ENCODE measurements around the gene KHDRBS2.

The KHDRBS2 gene

DNA sequence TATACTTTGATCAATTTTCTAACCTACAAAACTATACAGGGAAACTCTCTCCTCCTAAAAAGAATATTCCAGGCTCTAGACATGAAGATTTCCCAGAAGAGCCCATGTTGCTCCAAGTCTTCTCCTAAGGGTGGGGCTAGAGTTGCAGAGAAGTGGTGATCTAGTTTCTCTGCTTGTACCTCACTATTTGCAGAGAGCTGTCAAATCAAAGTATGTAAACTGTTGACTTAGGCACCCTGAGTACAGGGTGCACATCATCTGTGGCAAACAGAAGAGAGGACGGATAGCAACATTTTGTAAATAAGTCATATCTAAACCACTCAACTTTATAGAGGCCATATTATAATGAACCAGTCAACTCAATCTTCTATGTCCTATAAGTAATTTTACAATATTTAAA is 250.1 kb downstream of the KHDRBS2 start:
- no peak for DNase-seq (ENCODE audit: low spot score)

DNA sequence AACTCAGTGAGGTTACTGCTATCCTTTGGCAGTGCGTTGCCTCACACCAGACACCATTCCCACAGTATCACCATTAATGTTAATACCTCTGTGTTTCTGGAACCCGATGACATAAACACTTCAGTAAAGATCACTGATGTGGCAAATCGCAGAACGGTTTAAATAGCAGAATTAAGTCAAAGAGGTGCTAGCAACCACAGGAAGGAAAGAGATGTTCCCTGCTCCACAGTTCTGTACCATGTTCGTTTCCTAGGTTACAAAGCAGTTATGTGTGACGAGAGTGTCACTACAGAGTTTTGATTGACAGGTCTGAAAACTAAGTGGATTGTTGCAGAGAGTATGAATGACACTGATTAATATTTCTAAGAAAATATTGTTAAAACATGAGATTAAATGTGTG is 272.3 kb downstream of the KHDRBS2 start:
- no peak for DNase-seq (ENCODE audit: low spot score)

DNA sequence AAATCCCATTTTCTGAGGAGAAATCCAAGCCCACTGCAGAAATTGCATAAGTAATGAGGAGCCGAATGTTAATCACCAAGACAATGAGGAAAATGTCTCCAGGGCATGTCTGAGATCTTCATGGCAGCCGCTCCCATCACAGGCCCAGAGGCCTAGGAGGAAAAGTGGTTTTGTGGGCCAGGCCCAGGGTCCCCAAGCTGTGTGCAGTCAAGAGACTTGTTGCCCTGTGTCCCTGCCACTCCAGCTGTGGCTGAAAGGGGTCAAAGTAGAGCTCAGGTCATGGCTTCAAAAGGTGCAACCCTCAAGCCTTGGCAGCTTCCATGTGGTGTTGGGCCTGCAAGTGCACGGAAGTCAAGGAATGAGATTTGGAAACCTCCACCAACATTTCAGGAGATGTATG is 276.6 kb downstream of the KHDRBS2 start:
- DNase-seq (ENCODE audit: low spot score), result no peak

DNA sequence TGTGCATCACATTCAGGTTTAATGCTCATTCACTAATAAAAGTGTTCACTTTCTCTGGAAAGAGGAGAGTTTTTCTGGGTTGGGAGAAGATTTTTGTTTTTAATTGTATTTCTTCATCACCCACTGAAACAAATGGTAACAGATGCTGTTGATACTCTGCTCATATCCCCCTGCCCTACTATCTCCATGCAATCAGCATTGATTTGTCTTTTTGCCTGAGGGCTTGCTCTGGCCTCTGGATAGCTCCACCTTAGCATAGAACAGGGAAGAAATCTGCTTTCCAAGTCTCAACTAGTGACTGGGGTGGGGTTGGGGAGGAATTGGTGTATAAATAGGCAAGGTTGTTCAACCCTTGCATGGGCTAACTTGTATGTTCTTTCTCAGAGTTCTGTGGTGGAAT is 296.4 kb downstream of the KHDRBS2 start:
- no peak for DNase-seq (ENCODE audit: low spot score)

DNA sequence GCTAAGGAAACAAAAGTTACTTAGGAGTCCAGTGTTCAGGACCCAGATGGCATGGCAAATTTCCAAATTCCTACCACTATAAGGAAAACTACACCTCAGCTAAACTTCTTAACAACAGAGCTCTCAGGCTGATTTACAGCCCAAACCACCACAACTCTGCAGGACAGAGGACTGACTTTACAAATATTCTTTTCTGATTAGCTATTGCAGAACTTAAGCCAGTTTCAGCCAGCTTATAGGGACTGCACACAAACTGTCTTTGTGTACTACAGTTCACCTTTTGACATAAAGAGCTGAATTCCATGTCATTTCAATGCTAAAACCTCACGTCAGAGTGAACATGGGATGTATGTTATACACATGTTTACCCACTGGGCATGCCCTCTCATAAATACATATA is 305.4 kb downstream of the KHDRBS2 start:
- no peak for DNase-seq (ENCODE audit: low spot score)

DNA sequence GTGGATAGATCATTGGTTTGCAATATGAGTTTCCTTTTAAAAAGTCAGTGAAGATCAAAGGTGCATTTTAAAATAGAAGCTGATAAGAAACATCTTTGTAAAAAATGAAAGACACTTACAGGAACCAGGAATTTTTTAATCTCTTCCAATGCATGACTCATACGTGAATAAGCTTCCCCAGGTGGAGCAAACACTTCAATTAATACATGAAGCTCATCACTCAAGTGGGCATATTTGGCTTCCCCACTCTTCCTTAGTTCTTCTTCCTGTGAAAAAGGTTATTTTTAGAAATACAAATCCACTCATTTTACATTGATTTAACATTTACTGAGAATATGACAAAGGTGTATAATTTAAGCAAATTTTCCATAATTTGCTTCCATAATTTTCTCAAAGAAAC is 308.1 kb downstream of the KHDRBS2 start:
- no peak for DNase-seq (ENCODE audit: low spot score)

DNA sequence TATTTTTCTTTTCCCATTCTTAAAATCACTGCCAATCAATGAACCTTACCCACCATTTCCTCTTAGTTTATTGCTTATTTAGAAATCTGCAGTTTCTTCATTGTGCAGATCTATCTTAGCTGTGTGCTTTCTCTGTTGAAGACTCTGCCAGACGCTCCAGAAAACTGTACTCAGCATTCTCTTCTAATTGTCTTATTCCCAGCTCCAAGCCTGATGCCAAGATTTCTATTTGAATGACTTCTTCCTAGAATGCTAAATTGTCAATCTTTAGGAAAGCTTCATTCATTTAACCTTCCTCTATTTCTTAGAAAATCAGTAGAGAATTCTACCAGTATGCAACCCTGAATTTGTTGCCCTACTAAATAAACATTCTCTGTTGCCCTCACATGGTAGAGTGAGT is 308.9 kb downstream of the KHDRBS2 start:
- no peak for DNase-seq (ENCODE audit: low spot score)

DNA sequence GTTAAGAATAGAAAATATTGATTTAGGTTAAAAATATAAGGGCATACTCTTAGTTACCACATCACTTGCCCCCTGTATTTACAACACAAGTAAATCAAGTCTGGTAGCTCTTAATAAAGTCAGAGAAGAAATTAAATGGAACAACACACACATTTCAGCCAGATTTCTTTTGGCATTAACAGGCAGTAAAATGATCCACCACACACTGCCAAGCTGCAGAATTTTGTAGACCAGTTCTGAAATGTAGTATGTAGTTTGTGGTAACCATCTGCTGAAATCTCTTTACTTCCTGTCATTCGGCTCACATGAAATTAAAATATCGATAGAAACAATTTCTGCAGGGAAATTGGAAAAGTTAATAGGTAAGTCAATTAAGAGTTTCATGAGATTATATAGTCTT is 326.8 kb downstream of the KHDRBS2 start:
- no peak for DNase-seq (ENCODE audit: low spot score)

DNA sequence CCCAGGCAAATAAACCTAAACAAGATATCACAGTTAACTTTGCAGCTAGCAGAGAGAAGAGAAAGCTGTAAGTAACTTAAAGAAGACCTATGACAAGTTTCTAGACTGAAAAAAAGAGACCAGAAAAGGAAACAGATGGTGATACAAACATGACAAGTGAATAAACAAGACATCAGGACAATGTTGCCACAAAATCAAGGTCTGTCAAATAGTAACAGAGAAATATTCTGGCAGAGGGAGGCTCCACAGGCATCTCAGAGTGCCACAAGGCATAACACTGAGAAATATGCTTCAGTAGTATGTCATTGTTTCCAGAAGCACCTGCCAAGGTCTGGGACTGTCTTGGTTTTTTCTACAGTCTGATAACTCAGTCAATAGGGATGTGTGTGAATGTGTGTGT is 332.2 kb downstream of the KHDRBS2 start:
- DNase-seq (ENCODE audit: low spot score), result no peak

DNA sequence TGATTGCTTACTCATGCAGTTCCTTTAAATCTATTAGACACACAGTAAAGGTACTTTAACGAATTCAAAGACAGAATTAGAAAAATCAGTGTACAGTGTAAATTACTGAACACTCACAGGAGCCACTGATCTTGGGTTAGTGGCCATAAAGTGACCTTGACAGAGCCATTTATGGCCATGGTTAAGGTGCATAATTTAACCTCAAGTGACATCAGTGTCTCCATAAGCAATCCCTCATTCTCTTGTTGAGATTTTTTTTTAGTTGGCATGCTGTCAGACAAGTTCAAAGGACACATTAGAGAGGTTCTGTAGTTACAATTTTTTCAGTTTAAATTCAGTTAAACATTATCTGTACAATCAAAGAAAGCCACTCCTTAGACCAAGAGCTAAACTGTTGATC is 334.4 kb downstream of the KHDRBS2 start:
- no peak for DNase-seq (ENCODE audit: low spot score)

DNA sequence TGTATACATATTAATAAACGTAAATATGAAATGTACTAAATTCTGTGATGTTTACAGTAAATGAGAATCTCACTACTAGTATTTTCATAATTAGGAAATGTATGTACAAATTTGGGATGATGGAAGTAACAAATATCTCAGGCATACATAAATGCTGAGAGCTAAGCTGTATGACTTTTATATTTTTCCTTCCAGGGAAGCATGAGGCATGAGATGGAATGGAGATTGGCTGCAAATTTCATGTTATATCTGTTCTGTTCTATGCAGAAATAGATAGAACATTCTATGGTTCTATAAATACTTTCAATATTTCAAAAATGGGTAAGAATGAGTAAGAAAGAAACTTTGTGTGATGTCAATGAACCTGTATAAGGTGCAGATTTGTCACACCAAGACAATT is 335.2 kb downstream of the KHDRBS2 start:
- DNase-seq (ENCODE audit: low spot score), result no peak

DNA sequence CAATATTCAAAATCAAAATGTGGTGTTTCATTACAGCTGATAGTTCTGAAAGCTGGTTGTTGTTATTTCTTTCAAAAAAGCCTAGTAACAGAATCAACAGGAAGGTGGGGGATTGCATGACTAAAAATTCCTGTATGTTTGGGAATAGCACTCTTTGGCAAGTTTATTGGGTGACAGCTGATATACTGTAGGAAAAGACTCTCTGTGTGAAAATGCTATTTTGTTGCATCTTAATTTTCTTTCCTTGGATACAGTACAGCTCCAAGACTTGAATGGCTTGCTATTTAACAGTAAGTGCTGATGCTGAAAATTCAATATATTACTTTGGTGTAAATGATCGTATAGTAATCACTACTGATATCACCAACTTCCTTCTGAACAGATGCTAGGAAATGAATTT is 336.1 kb downstream of the KHDRBS2 start:
- DNase-seq (ENCODE audit: low spot score), result no peak

DNA sequence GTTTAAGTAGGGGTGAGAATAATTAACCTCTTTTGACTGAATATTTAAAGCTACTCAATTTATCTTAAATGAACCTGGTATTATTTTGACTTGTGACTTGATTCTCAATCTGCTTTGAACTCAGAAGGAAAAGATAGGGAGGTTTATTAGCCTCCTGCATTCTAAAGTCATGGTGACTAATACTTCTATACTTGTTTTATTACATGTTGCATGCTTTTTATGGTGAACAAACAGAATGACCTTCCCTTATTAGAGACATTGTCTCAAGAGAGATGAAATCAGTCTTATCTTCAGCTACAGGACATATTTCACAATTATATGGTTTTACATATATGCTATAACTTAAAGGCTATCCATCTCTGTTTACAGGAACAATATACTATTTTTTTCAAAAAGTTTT is 336.9 kb downstream of the KHDRBS2 start:
- DNase-seq (ENCODE audit: low spot score), result no peak

DNA sequence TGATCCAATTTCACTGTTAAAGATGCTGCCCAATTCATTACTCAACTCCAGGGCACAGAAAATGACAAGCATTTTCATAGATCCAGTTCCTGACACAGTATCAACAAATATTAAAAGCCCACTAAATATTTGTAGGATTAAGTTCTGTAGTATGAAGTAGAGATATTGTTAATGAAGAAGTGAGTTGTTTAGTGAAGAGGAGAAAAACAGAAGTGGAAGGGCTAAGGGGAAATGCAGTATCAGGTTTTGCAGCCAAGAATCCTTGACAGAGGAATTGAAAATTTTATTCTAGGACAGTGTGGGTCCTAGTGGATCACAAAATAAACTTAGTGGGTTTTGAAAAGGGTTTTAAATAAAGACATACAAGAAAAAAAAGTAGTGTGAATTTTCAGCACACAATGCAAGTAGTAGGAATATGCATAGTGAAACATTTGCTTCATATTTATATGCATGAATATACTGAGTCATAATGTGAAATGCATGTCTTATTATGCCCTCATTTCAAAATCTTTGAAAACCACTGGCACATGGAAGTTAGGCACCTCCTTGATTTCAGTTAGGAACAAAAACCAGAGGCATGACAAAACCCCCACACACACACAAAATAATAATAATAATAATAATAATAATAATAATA is 338.6 kb downstream of the KHDRBS2 start:
- no peak for DNase-seq (ENCODE audit: low spot score)

DNA sequence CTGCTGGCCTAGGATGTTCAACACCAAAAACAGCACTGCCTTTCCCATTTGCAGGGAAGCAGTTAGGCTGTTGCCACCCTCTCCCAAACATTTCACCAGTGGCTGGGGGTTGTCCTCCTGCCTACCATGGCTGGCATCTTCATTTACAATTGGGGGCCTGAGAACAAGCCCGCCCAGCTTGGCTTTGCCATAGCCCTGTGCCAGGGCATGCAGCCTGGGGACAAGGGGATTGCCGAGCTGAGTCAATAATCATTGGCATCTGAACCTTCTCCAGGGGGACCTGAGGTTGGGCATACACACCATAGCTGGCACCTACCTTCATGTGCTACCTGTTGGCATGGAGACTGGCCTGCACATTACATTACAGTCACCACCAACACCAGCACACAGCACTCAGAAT is 345.1 kb downstream of the KHDRBS2 start:
- no peak for DNase-seq (ENCODE audit: low spot score)

DNA sequence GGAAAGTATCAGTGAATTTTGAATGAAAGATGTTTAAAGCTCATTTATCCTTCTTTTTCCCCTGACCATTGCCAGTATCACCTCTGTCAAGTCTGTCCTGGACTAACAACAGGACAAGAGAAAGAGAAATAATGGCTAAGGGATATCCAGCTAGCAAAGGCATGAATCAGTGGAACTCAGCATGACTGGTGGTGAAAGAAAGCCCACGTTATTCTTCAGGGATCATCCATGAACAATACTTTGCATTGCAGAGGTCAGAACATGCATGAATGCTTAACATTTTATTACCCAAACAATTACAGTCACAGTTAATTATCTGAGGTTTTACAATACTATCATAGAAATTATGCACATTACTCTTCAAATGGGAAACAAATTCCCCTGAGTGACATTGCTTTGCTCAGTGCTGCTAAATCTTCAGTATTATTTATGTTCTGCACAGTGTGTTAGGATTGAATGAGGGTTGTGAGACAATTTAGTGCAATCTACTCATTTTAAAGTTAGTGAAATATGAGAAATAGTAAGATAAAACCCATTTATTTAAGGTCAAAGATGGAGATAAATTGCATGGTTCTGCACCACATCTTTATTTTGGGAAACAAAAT is 350.7 kb downstream of the KHDRBS2 start:
- DNase-seq (ENCODE audit: low spot score), result no peak

DNA sequence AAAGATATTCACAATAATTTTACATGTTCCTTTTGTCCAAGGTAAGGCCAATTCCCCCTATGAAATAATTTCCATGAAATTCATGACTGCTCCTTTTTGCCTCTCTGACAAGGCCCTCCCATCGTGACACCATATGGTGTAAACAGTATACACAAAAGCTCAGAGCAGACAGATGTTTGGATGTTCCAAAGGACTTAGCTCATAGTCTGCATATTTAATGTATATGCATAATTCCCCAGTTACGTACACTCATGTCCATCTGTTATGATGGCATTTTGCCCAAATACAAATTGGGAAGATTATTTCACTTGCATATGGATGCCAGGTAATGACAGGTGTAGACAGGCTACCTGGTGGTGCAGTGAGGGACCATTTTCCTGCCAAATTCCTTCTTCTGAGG is 376.5 kb downstream of the KHDRBS2 start:
- no peak for DNase-seq (ENCODE audit: low spot score)

DNA sequence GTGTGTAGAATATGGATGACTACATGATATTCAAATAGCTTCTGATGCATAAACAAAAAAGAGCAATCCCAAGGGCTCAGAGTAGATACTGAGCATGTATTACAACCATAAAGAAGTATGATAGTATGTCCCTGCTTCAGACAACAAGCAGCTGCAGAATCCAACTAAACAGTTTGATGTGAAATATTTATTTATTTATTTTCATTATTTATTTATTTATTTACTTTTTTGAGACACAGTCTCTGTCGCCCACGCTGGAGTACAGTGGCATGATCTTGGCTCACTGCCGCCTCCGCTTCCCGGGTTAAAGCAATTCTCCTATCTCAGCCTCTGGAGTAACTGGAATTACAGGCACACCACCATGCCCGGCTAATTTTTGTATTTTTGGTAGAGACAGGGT is 384.3 kb downstream of the KHDRBS2 start:
- no peak for DNase-seq (ENCODE audit: low spot score)

DNA sequence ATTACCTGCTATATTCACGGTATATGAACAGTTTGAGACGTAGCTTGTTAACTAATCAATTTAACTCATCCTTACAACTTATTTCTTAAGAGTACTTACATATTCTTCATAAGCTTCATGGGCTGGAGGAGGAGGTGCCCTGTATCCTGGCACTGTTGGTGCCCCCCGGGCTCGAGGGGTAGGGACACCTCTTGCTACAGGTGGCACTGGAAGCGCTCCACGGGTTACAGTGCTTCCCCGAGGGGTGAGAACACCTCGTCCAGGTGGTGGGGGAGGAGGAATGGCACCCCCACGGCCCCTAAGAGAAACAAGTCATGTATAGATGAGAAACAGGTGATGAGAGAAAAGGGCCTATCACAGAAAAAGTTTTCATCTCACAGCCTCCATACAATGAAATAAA is 391.5 kb downstream of the KHDRBS2 start:
- DNase-seq (ENCODE audit: low spot score), result no peak

DNA sequence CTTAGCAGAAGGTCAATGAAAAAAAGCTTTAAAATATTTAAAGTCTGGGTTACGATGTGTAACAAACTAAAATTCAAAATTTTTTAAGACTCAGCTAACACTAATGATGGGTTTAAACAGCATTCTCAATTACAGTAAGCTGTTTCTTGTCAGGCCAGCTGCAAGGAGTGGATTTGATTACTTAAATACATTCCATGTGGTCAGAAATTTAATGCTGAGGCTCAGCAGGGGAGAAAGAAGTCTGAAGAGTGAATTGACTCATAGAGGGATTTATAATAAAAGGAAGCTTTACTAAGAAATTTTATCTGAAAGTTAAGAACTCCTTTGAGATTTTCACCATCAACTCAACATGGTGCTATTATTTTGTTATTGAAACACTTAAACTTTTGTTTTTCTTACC is 398.6 kb downstream of the KHDRBS2 start:
- DNase-seq (ENCODE audit: low spot score), result no peak

DNA sequence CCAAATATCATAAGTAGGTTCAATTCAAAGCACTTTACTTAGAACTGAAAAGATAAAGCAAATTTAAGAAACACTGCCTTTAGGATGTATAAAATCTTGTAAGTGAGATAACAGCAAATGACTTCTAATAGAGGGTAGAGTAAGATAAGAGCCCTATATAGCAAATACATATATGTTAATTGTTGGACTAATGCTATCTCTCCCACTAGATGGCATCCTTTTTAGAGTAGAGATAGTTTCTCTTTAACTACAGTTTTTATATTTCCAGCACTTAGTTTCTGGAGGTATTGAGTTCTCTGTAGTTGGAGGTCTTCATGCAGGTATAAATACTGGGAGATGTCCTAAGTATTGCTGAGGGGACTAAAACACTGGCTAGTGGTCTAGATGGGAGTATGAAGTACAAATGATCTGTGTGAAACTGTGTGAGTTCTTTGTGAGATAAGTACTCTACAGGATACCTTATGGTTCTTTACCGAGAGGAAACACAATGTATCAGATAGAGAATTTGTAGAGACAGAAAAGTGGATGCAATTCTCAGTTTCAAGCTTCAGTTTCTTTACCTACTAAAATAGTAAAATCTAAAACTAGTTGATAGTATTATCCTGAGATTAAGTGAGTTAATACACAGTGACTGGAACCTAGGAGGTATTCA is 399.3 kb downstream of the KHDRBS2 start:
- DNase-seq (ENCODE audit: low spot score), result no peak

DNA sequence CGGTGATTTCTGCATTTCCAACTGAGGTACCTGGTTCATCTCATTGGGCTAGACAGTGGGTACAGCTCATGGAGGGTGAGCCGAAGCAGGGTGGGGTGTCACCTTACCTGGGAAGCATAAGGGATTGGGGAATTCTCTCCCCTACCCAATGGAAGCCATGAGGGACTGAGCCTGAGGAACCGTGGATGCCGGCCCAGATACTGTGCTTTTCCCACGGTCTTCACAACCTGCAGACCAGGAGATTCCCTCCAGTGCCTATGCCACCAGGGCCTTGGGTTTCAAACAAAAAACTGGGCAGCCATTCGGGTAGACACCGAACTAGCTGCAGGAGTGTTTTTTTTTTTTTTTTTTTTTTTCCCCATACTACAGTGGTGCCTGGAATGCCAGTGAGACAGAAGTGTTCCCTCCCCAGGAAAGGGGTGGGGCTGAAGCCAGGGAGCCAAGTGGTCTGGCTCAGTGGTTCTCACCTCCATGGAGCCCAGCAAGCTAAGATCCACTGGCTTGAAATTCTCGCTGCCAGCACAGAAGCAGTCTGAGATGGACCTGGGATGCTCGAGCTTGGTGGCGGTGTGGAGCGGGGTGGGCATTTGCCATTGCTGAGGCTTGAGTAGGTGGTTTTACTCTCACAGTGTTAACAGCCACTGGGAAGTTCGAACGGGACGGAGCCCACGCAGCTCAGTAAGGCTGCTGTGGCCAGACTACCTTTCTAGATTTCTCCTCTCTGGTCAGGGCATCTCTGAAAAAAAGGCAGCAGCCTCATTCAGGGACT is 416.2 kb downstream of the KHDRBS2 start:
- no peak for DNase-seq (ENCODE audit: low spot score)

DNA sequence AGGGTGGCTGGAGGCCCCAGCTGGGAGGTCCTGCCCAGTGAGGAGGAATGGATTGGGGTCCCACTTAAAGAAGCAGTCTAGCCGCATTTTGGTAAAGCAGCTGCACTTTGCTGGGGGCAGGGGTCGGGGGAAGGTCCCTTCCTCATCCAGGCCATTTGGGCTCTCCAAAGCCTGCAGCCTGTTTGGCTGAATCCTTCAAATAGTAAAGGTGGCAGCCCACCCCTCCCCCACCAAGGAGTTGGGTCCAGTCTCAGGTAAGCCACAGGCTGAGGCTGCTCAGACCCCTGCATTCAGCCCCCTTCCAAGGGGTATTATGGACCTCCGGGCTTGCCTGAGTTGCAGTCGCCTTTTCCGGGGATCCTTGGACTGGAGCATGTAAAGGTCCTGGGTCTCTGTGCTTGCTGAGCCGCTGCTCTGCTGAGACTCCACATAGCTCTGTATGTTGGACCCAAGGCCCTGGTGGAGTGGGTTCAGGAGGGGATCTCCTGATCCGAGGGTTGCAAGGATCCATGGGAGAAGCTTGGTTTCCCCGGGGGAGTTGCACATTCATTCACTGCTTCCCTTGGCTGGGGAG is 417.4 kb downstream of the KHDRBS2 start:
- no peak for DNase-seq (ENCODE audit: low spot score)

Data from globus pallidus (tissue), 1 donor.